Subcutaneous preadipocyte (primary cell): ENCODE measurements around the gene PRICKLE1. TPM values are rescaled to one million over a fixed set of nuclear protein-coding genes. Genes with fewer than 3 reads are reported as not detected.

Source experiments
- small RNA-seq: library from RNA; depleted of rRNA; stranded (forward); fragments of <200 nt; gene quantifications from one replicate; pipeline ENCODE3, GENCODE V24; 2012
- total RNA-seq: library from RNA; depleted of rRNA; stranded (reverse); fragments of >200 nt; gene quantifications from 2 replicates; pipeline ENCODE4 v1.2.3, GENCODE V29; 2012

Gene PRICKLE1
- 14.0 and 18.8 TPM in 2 replicates for total RNA-seq

GRCh38 chr12:42589465-42590329 lies at the start of gene PRICKLE1:
Gene PRICKLE1 (minus strand): TSS chr12:42589746. CDS start chr12:42472516, 117,230 bp downstream.

Small RNA genes lying within 50 kb of the gene (small RNA-seq; reads per million reads assigned to genes)
- gene AC079600.1 (not detected), gene AC079600.2 (not detected), gene RF00019 (not detected)
